ENCODE data around the gene SASH1. TPM values are rescaled to one million over a fixed set of nuclear protein-coding genes. Genes with fewer than 3 reads are reported as not detected.

Gene SASH1
- total RNA-seq, 1 experiment from 2014 or later: 11.7 TPM

- no peak overlapping the region for H3K27ac ChIP-seq (ENCODE audit: low read depth, low read length)
- H3K9me2 ChIP-seq (ENCODE audit: insufficient read depth): no peaks in the 10 kb centered on the region
- H3K27me3 ChIP-seq (ENCODE audit: insufficient read depth, low read length): no peaks in the 10 kb centered on the region
- TF ChIP-seq JUND (IDR thresholded peaks at IDR 0.05) (no peak), ZNF274 (IDR thresholded peaks at IDR 0.05; ENCODE audit: low read depth, low read length) (no peak), MAX (IDR thresholded peaks at IDR 0.05) (no peak), EZH2 (IDR thresholded peaks at IDR 0.05) (no peak), POLR2A (IDR thresholded peaks at IDR 0.05; ENCODE audit: borderline replicate concordance, extremely low read depth, insufficient read depth, insufficient read length) (no peak), CBX3 (IDR thresholded peaks at IDR 0.05; ENCODE audit: low read depth) (no peak), EZH2phosphoT487 (IDR thresholded peaks at IDR 0.05; ENCODE audit: borderline replicate concordance) (no peak), POLR2AphosphoS5 (IDR thresholded peaks at IDR 0.05; ENCODE audit: low read depth, low read length) (no peak), CTCF (IDR thresholded peaks at IDR 0.05 in 2 of 3, conservative IDR thresholded peaks at IDR 0.05 in 1 of 3; ENCODE audit: borderline replicate concordance in 1 of 3, insufficient read depth in 1 of 3, low read depth in 2 of 3, low read length in 2 of 3) (no peak), TCF7L2 (IDR thresholded peaks at IDR 0.05; ENCODE audit: borderline replicate concordance, extremely low read depth, insufficient read depth, insufficient read length) (no peak)
- no TSS peak for BruUV-seq (replicated peaks)
- CTCF ChIA-PET: interaction anchor here (1.7 to 2.3 kb wide), 2 partner anchors 290 to 293 kb away, joined by 4 to 7 read pairs; no protein-coding TSS in a partner anchor
- no peaks in the 10 kb centered on the region for H3K4me1 ChIP-seq (ENCODE audit: control insufficient read depth in 1 of 2, insufficient read depth in 2 of 2, low read length in 2 of 2)
- no peaks in the 10 kb centered on the region for H3K36me3 ChIP-seq (ENCODE audit: control insufficient read depth in 1 of 2, insufficient read depth in 2 of 2, low read length in 2 of 2)
- intact Hi-C loops (cut with micrococcal nuclease): no loop called here
- no peak overlapping the region for H2AFZ ChIP-seq (ENCODE audit: low read depth, low read length, poor library complexity, severe bottlenecking)
- H3K9ac ChIP-seq (ENCODE audit: low read length): no peak overlapping the region
- DNase-seq (ENCODE audit: low read depth, low spot score) (no peak), ATAC-seq (no peak)
- H3K79me2 ChIP-seq (ENCODE audit: insufficient read depth, low read length): no peaks in the 10 kb centered on the region
- H3K4me3 ChIP-seq (replicated peaks in 1 of 2; ENCODE audit: low read depth in 1 of 2, low read length in 2 of 2): no peak overlapping the region
- POLR2A ChIA-PET: no interaction called here
- H3K9me3 ChIP-seq (ENCODE audit: control insufficient read depth in 1 of 2, insufficient read depth in 1 of 2, low read depth in 1 of 2, low read length in 2 of 2): no peaks in the 10 kb centered on the region
- H3K4me2 ChIP-seq (ENCODE audit: low read length): no peak overlapping the region
- H4K20me1 ChIP-seq (ENCODE audit: insufficient read depth): no peaks in the 10 kb centered on the region
- RAD21 ChIA-PET (ENCODE audit: low non-redundant PET in 1 of 2, low total read pairs in 2 of 2, uncharacterized antibody in 2 of 2, unreplicated experiment in 2 of 2): no interaction called here
These were observed 127.5 kb downstream of the SASH1 start for GRCh38 chr6:148470156-148470555.
